HepG2 (cell line): ENCODE data around the gene TNFRSF11A. TPM values are rescaled to one million over a fixed set of nuclear protein-coding genes. Genes with fewer than 3 reads are reported as not detected.

ENCODE experiments used
- CCDC6 ChIP-seq: sonication (generic); formaldehyde crosslinking; IDR thresholded peaks from 2 replicates; pipeline ENCODE4 v1.8.1; 2022; ENCODE audit warnings: mild to moderate bottlenecking, missing genetic modification reagents, moderate library complexity
- DZIP1 ChIP-seq: sonication (generic); formaldehyde crosslinking; IDR thresholded peaks from 2 replicates; pipeline ENCODE4 v1.5.0; 2020; ENCODE audit warnings: mild to moderate bottlenecking, missing genetic modification reagents
- HMGXB3 ChIP-seq: sonication (generic); formaldehyde crosslinking; IDR thresholded peaks from 2 replicates; pipeline ENCODE4 v1.4.0; 2020; ENCODE audit warnings: missing genetic modification reagents, borderline replicate concordance
- JARID2 ChIP-seq: sonication (generic); formaldehyde crosslinking; IDR thresholded peaks from 2 replicates; pipeline ENCODE4 v1.8.1; 2023; ENCODE audit warnings: missing genetic modification reagents, inconsistent platforms; ENCODE audit not compliant: insufficient replicate concordance
- KDM5B ChIP-seq: sonication (generic); formaldehyde crosslinking; IDR thresholded peaks from 2 replicates; pipeline ENCODE4 v1.4.0; 2020; ENCODE audit warnings: missing genetic modification reagents, mild to moderate bottlenecking, borderline replicate concordance
- KLF16 ChIP-seq, 2 experiments: sonication (generic) in 1 of 2; formaldehyde crosslinking in 1 of 2; IDR thresholded peaks; 2 replicates each; pipeline versions ENCODE4 v1.6.1 to v1.8.0; 2016 to 2023; ENCODE audit warnings: missing genetic modification reagents in 2 of 2, missing compliant biosample characterization in 1 of 2
- KMT2B ChIP-seq: IDR thresholded peaks from 2 replicates; pipeline ENCODE4 v1.6.1; 2016; ENCODE audit warnings: missing genetic modification reagents, missing compliant biosample characterization
- NR2F1 ChIP-seq, 2 experiments: fragments of 450-650 bp in 1 of 2; formaldehyde crosslinking in 1 of 2; IDR thresholded peaks; 2 replicates each; pipeline versions ENCODE4 v1.5.0 to v1.6.1; 2016 to 2020; ENCODE audit warnings: mild to moderate bottlenecking in 1 of 2, missing compliant biosample characterization in 1 of 2, missing genetic modification reagents in 1 of 2, moderate library complexity in 1 of 2
- PAX8 ChIP-seq: sonication (generic); formaldehyde crosslinking; IDR thresholded peaks from 2 replicates; pipeline ENCODE4 v1.8.0; 2022; ENCODE audit warnings: mild to moderate bottlenecking, missing genetic modification reagents, borderline replicate concordance
- PHF8 ChIP-seq: sonication (generic); formaldehyde crosslinking; IDR thresholded peaks from 2 replicates; pipeline ENCODE4 v1.5.0; 2020; ENCODE audit warnings: missing genetic modification reagents
- RBFOX2 ChIP-seq: fragments of 200-400 bp; formaldehyde crosslinking; IDR thresholded peaks from 2 replicates; pipeline ENCODE4 v1.6.1; 2017; ENCODE audit warnings: low read depth, mild to moderate bottlenecking, low read length
- RFX1 ChIP-seq: fragments of 450-650 bp; IDR thresholded peaks from 2 replicates; pipeline ENCODE4 v1.6.1; 2017
- RFXANK ChIP-seq: IDR thresholded peaks from 2 replicates; pipeline ENCODE4 v1.6.1; 2016
- SAP130 ChIP-seq: IDR thresholded peaks from 2 replicates; pipeline ENCODE4 v1.6.1; 2016; ENCODE audit warnings: low read depth
- SIX4 ChIP-seq: sonication (generic); formaldehyde crosslinking; IDR thresholded peaks from 2 replicates; pipeline ENCODE4 v1.4.0; 2020; ENCODE audit warnings: missing genetic modification reagents
- SRSF4 ChIP-seq: fragments of 200-400 bp; formaldehyde crosslinking; IDR thresholded peaks from one replicate; pipeline ENCODE4 v1.6.1; 2018; ENCODE audit warnings: mild to moderate bottlenecking, low read depth, low read length, moderate library complexity; ENCODE audit not compliant: poor library complexity, severe bottlenecking
- ZNF143 ChIP-seq: sonication (generic); formaldehyde crosslinking; IDR thresholded peaks from 2 replicates; pipeline ENCODE4 v1.4.0; 2020; ENCODE audit warnings: missing genetic modification reagents
- ZNF230 ChIP-seq: sonication (generic); formaldehyde crosslinking; IDR thresholded peaks from 2 replicates; pipeline ENCODE4 v1.4.0; 2020; ENCODE audit warnings: mild to moderate bottlenecking, missing genetic modification reagents
- ZNF3 ChIP-seq: IDR thresholded peaks from 2 replicates; pipeline ENCODE4 v1.7.0; 2017; ENCODE audit warnings: inconsistent platforms
- ZNF382 ChIP-seq: sonication (generic); formaldehyde crosslinking; IDR thresholded peaks from 2 replicates; pipeline ENCODE4 v1.5.0; 2020; ENCODE audit warnings: missing genetic modification reagents, mild to moderate bottlenecking, borderline replicate concordance
- ZNF383 ChIP-seq: sonication (generic); formaldehyde crosslinking; IDR thresholded peaks from 2 replicates; pipeline ENCODE4 v1.4.0; 2020; ENCODE audit warnings: missing genetic modification reagents, mild to moderate bottlenecking, borderline replicate concordance
- ZNF770 ChIP-seq: sonication (generic); formaldehyde crosslinking; IDR thresholded peaks from 2 replicates; pipeline ENCODE4 v1.5.0; 2020; ENCODE audit warnings: mild to moderate bottlenecking, missing genetic modification reagents
- ZNF792 ChIP-seq: IDR thresholded peaks from 2 replicates; pipeline ENCODE4 v1.6.1; 2016
- polyA plus RNA-seq, 8 experiments: library from polyadenylated mRNA; depleted of rRNA in 3 of 8; stranded (reverse) in 7 of 8; unstranded in 1 of 8; fragments of >200 nt; fragmentation: Illumina TruSeq in 4 of 8; extraction: Trizol in 4 of 8; gene quantifications; 2 replicates each; pipeline versions ENCODE4 v1.2.1 to v1.2.3, GENCODE V29; 2011 to 2016; ENCODE audit warnings: low read depth in 4 of 8, missing spikeins in 1 of 8, mixed read lengths in 1 of 8; ENCODE audit not compliant: insufficient read depth in 1 of 8
- total RNA-seq, 5 experiments: library from RNA; depleted of rRNA; stranded (reverse); fragments of >200 nt; fragmentation: Illumina TruSeq; extraction: Trizol; gene quantifications; 2 replicates each; pipeline ENCODE4 v1.2.3, GENCODE V29; 2016; ENCODE audit warnings: low read depth in 1 of 5

TNFRSF11A gene
- total and polyA plus RNA-seq, 2 of the 13 experiments (the other 11 are each of a cell fraction or from before 2014, with no cell fraction given), result 4.6 to 6.4 TPM

- TF ChIP-seq ZNF770 (CRISPR knock-in tag) (no peak), RBFOX2 (peak; percentile 49; the same call in 1 of the 2 replicates), ZNF382 (CRISPR knock-in tag) (no peak), RFX1 (no peak), KDM5B (no peak), CCDC6 (CRISPR knock-in tag) (no peak), ZNF230 (CRISPR knock-in tag) (no peak), SRSF4 (no peak), ZNF143 (CRISPR knock-in tag) (no peak), RFXANK (CRISPR knock-in tag) (0 out of 2 replicates have a peak, but pooled peaks have one; percentile 12), KMT2B (CRISPR knock-in tag) (no peak), DZIP1 (CRISPR knock-in tag) (no peak), SAP130 (CRISPR knock-in tag) (no peak; the same call in none of the 2 replicates), SIX4 (no peak), ZNF383 (CRISPR knock-in tag) (no peak), HMGXB3 (CRISPR knock-in tag) (no peak), PAX8 (no peak), ZNF792 (CRISPR knock-in tag) (no peak), PHF8 (no peak), ZNF3 (CRISPR knock-in tag) (no peak), JARID2 (CRISPR knock-in tag) (no peak), KLF16 (CRISPR knock-in tag; IDR thresholded peaks at IDR 0.05) (no peak), NR2F1 (CRISPR knock-in tag; IDR thresholded peaks at IDR 0.05) (no peak)
These were observed 95.0 kb downstream of the TNFRSF11A start (continued) for GRCh38 chr18:62420151-62420512.
